ENCODE data around the gene SHFL.

SHFL gene

GRCh38 chr19:10110076-10110971, 24.2 kb downstream of the SHFL start:
- no peak for DNase-seq

DNA sequence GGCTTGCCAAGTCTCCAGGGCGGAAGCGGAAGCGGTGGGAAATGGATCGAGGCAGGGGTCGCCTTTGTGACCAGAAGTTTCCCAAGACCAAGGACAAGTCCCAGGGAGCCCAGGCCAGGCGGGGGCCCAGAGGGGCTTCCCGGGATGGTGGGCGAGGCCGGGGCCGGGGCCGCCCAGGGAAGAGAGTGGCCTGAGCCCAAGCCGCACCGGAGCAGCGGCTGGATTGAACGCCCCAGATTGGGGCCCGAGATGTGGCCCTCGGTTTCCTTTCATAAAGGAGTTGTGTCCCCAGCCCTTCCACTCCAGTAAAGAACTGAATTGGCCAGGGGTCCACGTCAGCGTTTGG, 24.8 kb downstream of the SHFL start:
- DNase-seq, result no peak

DNA sequence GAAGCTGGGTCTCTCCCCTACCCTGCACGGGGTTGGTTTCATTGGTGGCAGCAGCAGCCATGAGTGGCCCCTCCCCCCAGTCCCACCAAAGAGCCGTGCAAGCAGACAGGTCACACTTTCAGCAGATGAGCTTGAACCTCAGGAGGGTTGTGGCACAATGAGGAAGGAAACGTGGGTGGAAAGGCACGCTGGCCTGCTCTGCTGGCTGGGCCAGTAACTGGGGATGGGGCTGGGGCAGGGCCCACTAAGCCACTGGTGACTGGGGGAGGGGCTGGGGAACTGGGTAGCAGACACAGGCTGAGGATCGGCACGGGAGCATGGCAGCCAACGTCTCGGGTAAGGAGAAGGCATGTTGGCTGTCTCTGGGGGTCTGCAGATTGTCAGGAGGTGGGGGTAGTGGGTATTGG, 25.3 kb downstream of the SHFL start, which contains the start of gene P2RY11:
Gene P2RY11, plus strand, starts transcription at position 289 of the 407 bp plus-strand sequence. Its CDS starts 29 bp downstream, at position 318.
- DNase-seq, result peak in 4 of 14 donors; percentile 8 to 45 (median 30)

- DNase-seq, result peak in 2 of 14 donors; percentile 8 to 13
These were observed 26.1 kb downstream of the SHFL start for GRCh38 chr19:10112037-10112761.

DNA sequence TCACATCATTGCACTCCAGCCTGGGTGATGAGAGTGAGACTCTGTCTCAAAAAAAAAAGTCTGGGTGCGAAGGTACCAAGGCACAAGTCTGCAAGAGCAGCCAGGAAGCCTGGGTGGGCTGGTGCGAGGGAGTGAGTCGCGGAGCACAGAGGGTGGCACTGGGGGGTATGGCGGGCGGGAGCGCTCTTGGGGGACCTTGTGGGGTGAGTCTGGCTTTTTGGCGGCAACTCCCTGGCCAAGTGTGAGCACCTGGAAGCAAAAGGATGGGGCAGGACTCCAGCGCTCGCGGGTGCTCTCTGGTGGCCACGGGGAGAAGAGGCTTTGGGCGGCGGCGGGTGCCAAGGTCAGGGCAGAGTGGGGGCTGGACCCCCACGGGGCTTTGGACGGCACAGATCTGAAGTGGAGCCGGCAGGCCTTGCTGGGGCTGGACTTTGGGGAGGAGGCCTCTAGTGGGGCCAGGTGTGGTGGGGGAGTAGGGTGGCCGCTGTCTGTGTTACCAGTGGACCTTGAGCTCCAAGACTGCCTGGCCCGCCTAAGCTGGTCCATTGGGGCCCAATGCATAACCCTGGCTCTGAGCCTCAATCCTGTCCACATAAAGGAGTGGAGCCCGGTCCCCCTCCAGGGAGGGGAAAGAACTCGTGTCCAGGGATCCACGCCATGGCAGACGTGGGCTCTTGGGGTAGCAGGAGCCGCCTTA, 26.9 kb downstream of the SHFL start:
- peak in 6 of 14 donors; percentile 4 to 49 (median 11) for DNase-seq

GRCh38 chr19:10113592-10113963, 27.5 kb downstream of the SHFL start:
- no peak for DNase-seq

DNA sequence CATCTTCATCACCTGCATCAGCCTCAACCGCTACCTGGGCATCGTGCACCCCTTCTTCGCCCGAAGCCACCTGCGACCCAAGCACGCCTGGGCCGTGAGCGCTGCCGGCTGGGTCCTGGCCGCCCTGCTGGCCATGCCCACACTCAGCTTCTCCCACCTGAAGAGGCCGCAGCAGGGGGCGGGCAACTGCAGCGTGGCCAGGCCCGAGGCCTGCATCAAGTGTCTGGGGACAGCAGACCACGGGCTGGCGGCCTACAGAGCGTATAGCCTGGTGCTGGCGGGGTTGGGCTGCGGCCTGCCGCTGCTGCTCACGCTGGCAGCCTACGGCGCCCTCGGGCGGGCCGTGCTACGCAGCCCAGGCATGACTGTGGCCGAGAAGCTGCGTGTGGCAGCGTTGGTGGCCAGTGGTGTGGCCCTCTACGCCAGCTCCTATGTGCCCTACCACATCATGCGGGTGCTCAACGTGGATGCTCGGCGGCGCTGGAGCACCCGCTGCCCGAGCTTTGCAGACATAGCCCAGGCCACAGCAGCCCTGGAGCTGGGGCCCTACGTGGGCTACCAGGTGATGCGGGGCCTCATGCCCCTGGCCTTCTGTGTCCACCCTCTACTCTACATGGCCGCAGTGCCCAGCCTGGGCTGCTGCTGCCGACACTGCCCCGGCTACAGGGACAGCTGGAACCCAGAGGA, 28.0 kb downstream of the SHFL start:
- DNase-seq, result no peak

DNA sequence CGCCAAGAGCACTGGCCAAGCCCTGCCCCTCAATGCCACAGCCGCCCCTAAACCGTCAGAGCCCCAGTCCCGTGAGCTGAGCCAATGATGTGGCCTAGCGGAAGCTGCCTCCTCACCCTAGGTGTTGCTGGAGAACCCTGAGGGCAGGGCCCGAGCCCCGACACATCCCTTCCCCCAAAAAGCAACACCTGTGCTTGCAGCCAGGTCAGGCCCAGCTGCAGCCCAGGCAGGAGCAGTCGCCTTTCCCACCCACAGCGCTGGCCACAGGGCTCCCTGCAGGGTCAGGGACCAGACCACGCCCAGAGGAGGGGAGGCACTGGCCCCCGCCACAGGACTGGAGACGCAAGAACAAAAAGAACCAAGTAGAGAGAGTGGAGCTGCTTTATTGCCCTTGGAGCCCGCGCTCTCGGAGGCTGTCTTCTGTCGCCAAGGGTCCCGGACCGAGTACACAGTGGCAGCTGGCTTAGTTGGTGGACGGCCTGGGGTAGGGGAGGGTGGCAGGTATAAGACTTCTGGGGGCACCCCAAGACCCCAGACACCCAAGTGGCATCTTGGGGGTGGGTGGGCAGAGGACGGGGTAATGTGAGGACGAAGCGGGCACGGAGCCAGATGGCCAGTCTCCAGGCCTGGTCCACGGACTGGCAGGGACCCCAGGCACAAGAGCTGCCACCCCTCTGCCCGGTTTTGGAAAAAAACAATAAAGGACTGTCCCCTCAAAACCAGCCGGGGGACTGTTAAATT, 28.7 kb downstream of the SHFL start:
- no peak for DNase-seq

DNA sequence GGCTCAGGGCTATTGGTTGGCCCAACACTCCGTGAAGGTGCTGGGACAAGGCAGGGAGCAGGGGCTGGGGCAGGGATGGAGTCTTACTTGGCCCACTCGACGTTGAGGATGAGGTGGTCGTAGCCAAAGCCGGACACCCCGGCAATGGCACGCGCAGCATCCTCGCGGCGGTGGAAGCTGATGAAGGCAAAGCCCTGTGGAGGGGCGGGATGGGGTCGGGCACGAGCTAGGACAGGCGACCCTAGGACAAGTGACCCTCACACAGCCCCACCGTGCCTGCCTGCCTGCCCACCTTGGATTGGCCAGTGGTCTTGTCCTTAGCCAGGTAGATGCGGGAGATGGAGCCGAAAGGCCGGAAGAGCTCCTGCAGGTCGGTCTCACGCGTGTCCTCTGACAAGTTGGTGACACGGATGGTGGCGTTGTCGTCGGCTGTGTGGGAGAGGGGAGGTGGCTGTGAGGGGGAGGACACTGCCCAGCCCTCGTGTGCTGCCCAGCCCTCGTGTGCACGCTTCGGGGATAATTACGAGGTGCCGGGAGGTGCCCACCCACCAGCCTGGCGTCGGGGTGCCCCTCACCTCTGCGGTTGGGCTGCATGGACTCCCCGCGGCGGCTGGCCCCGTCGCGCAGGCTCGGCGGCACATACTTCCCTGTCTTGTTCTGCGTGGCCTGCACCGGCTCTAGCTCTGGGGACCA, 29.4 kb downstream of the SHFL start:
- DNase-seq, result no peak

DNA sequence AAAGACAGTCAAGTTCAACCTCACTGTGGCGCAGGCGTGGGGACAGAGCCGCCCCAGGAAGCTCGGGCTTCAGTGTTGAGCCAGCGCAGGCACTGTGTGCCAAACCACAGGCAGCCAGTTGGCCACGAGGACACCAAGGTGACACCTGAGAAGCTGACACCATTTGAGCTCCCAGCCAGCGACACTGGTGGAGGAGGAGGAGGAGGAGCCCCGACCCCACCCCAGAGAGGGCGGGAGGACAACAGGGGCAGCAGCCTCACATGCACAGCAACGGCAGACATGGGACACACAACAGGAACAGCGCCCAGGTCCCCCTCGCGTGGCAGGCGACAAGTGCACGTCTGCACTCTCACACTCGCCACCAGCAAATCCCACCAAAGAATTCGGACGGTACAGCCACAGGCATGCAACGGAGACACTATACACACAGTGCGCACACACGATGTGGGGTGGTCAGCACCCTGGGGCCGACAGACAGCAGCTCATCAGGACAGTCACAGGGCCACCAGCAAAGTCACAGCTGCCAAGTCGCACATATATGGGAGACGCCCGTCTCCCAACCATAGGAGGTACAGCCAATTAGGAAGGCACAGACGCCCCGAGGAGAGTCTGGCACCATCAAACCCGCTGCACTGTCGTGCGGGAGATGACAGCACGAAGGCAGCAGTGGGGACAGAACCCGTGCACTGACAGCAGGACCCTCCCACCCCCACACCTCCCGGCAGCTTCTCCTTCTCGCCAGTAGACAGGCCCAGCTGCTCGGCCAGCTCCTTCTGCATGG, 30.2 kb downstream of the SHFL start:
- no peak for DNase-seq

DNA sequence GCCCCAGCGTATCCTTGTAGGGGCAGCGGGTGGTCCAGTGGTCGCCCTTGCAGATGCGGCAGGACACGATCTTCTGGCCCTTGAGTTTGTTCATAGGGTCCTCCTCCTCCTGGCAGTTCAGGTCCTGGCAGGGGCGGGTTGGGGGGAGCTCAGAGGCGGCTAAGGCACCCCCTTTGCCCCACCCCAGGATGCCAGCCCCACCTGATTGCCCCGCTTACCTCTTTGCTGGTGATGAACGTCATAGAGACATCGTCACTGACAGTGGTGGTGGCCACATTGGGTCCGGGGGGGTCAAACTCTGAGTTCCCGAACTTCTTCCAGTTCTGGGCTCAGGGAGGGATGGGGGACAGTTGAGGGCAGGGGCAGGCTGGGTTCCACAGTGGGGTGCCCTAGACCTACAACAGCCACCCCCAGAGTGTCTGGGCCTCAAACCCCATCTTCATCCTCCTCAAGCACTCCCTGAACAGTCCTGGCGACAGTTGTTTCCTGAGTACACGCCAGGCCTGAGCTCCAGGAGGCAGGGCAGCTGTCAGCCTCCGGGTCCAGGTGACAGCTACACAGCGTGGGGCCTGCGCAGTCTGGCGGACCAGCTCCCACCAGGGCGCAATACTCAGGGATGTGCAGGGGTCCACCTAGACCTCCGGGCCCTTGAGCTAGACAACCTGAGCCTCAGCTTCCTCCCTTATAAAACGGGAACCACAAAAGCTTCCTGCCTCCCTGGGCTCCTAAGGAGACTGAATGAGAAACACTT, 30.9 kb downstream of the SHFL start:
- DNase-seq, result no peak

DNA sequence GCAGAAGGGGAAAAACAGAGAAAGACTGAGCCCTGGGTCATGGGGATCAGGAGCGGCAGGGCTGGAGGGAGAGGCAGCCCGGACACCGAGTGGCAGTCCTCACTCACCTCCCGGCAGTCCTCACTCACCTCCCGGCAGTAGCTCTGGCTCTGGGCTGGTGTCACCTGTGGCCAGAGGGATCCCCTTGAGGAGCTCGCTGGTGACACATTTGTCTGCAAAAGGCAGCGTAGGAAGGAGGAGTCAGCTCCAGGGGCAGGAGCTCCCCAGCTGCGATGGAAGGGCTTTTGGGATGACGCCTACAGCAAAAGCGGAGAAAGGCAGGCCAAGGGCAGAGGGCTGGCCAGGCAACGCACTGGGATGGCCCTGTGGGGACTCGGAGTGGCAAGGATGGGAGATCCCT, 32.8 kb downstream of the SHFL start:
- no peak for DNase-seq

- no peak for DNase-seq
These were observed 34.5 kb downstream of the SHFL start for GRCh38 chr19:10120538-10121189.

- no peak for DNase-seq
These were observed 35.9 kb downstream of the SHFL start for GRCh38 chr19:10122045-10122444.

GRCh38 chr19:10124429-10124828, 38.3 kb downstream of the SHFL start:
- no peak for DNase-seq

DNA sequence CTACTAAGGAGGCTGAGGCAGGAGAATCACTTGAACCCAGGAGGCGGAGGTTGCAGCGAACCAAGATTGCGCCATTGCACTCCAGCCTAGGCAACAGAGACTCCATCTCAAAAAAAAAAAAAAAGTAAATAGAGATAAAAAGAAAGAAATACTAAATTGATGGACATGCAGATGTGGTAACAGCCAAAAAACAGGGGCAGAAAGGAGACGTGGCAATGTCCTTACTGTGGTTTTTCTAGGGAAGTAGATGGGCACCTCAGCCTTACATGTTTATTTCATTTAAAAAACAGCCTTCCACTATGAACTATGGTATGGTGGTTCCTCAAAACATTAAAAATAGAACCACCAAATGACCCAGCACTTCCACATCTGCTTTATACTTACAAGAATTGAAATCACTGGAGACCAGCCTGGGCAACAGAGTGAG, 40.1 kb downstream of the SHFL start:
- DNase-seq, result no peak

DNA sequence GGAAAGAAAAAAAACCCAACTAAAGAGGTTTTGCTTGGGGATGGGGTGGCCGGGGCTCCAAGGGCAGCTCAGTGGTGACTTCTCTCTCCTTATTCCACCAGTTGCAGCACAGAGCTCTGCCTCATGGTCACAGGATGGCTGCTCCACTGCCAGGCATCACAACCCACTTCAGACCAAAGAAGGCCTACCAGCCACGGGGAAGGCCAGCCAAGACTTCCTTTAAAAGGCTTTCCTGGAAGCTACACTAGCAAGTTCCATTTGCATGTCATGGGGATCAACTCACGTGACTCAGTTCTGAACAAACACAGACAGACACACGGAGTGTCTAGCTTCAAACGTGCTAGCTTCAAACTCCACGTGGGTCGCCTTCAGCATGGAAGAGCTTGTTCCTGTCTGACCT, 46.8 kb downstream of the SHFL start:
- DNase-seq, result no peak

DNA sequence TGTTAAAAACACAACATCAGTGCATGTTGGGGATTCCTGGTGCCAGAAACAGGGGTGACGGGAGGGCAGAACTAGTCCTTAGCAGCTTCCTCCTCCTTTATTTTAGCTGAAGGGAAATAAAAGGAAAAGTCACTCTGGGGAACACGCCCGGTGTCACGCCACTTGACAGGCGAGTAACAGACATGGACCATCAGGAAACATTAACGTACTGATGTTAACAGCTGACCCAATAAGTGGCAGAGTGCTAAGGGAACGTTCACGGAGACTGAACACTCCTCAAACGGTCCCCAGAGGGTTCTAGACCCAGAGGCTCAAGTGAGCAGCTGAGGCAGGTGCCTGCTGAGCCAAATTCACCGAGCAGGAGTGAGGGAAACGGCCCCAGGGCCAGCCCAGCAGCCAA, 47.5 kb downstream of the SHFL start:
- DNase-seq, result no peak

DNA sequence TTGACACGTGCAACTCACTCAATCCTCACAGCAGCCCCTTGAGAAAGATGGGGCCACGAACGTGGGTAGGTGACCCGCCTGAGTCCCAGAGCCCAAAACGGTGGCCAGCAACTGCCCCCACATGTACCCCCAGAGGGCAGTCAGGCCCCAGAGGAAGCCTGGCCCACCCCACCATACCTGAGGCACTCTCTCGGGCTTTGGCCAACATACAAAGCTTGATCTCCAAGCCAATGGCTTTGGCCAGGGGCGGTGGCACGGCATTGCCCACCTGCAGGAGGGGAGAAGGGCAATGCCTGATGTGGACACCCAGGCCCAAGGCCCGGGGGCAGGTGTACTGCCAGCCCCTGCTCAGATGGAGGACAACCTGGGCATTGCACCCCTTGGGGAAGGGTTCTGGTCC, 47.9 kb downstream of the SHFL start:
- DNase-seq, result no peak

Measured in C1 segment of cervical spinal cord (tissue), 14 donors.